ENCODE measurements around the gene YAP1. TPM values are rescaled to one million over a fixed set of nuclear protein-coding genes. Genes with fewer than 3 reads are reported as not detected.

Gene YAP1
- total RNA-seq, 4 donors from 2014 or later, result 130 to 203 (median 200) TPM

DNA sequence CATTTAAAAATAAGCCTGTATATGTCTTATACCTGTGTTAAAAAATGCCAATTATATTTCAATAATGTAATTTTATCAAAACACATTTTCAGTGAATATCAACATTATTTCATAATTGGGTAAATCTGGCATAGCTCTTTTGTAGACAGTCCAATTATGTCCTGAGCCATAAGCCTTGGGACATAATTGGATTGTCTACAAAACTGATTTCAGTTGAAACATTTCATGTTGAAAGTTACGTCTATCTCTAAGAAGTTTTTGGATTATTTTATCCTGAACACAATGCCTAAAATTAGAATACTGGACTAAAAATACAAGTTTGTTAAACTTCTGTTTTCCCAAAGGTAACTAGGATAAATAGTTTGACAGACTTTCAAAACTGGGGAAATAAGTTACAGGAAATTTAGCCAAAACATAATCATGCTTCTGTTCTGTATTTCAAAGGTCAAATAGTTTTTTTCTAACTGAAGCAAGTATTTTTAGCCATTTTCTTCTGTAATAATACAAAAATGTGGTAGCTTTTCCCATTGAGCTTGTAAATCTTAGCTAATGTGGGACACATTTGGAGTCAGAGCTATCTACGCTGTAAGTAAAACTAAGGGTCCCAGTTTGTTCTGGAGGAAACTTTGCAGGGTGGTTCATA lies 106.3 kb downstream of the YAP1 start:
- peaks cover 0 to 26% (median 0%) of the 10 kb centered on the region in 3 donors for H3K36me3 ChIP-seq
- peaks cover 0 to 50% (median 8%) of the 10 kb centered on the region in 4 donors for H3K4me1 ChIP-seq
- no peaks in the 10 kb centered on the region for H3K27me3 ChIP-seq
- peak; percentile 10 to 58 for TF ChIP-seq EP300 (IDR thresholded peaks at IDR 0.05)
- TF ChIP-seq POLR2A (IDR thresholded peaks at IDR 0.05), result no peak
- TF ChIP-seq, protein P1, sequence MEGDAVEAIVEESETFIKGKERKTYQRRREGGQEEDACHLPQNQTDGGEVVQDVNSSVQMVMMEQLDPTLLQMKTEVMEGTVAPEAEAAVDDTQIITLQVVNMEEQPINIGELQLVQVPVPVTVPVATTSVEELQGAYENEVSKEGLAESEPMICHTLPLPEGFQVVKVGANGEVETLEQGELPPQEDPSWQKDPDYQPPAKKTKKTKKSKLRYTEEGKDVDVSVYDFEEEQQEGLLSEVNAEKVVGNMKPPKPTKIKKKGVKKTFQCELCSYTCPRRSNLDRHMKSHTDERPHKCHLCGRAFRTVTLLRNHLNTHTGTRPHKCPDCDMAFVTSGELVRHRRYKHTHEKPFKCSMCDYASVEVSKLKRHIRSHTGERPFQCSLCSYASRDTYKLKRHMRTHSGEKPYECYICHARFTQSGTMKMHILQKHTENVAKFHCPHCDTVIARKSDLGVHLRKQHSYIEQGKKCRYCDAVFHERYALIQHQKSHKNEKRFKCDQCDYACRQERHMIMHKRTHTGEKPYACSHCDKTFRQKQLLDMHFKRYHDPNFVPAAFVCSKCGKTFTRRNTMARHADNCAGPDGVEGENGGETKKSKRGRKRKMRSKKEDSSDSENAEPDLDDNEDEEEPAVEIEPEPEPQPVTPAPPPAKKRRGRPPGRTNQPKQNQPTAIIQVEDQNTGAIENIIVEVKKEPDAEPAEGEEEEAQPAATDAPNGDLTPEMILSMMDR (IDR thresholded peaks at IDR 0.05), result no peak
- H3K27ac ChIP-seq, result peak overlapping the region; percentile 31 to 86 (median 58)
- no peak overlapping the region for H3K4me3 ChIP-seq
- WGBS, 2 donors, result 15 to 22% methylated on average over 2 of the region's 2 CpGs
- H3K9me3 ChIP-seq, result no peaks in the 10 kb centered on the region
- DNase-seq (ENCODE audit: low spot score in 2 of 2), result no peak

DNA sequence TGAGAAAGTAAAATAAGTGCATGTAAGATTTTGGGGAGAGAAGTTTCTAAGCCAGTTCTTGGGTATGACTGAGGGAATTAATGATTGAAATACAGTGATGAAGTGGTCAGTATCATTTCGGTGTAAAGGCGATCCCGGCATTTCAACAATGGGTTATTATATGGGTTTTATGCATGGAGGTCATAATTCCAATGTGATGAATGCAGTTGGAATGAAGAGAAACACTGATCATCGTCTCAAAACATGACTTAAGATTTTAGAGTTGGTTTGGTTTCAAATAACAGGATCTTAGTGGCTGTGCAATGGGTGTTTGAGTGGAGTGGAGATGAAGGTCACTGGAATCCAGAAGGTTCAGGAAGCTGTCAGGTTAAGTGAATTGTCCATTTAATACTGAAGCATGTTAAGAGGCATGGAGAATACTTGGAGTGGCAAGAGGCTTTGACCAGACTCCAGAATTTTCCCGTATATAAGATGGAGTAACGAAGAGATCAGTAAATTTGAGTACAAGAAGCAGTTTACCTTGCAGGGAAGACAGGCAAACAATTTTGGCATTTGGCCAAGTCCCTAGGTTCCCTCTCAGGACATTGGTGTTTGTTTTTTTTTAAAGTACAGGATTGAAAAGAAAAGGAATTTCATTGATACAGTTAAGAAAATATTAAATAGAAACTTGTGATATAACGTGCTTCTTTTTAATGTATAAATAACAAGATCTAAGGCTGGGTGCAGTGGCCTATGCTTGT lies 110.7 kb downstream of the YAP1 start:
- Histone ChIP-seq H3K9me3 (no peaks in the 10 kb centered on the region), H3K4me1 (peaks cover 0 to 39% (median 4%) of the 10 kb centered on the region in 4 donors), H3K27me3 (no peaks in the 10 kb centered on the region), H3K27ac (no peak overlapping the region), H3K36me3 (peaks cover 0 to 13% (median 0%) of the 10 kb centered on the region in 3 donors), H3K4me3 (no peak overlapping the region)
- no peak for DNase-seq (ENCODE audit: low spot score in 2 of 2)
- WGBS, 2 donors, result 68% methylated on average over 7 of the region's 7 CpGs
- TF ChIP-seq POLR2A (IDR thresholded peaks at IDR 0.05) (no peak), EP300 (IDR thresholded peaks at IDR 0.05) (no peak)
- TF ChIP-seq, protein P1 (IDR thresholded peaks at IDR 0.05), result no peak

- no peaks in the 10 kb centered on the region for H3K27me3 ChIP-seq
- no peaks in the 10 kb centered on the region for H3K9me3 ChIP-seq
- no peak overlapping the region for H3K4me3 ChIP-seq
- 28 to 47% methylated on average over 2 of the region's 2 CpGs for WGBS, 2 donors
- no peak for DNase-seq (ENCODE audit: low spot score in 2 of 2)
- no peak overlapping the region for H3K27ac ChIP-seq
- H3K36me3 ChIP-seq, result peaks cover 0 to 37% (median 0%) of the 10 kb centered on the region in 3 donors
- TF ChIP-seq EP300 (IDR thresholded peaks at IDR 0.05), result no peak
- no peak for TF ChIP-seq POLR2A (IDR thresholded peaks at IDR 0.05)
- TF ChIP-seq, protein P1 (IDR thresholded peaks at IDR 0.05), result no peak
- peaks cover 0 to 14% (median 3%) of the 10 kb centered on the region in 4 donors for H3K4me1 ChIP-seq
Observed at GRCh38 chr11:102223859-102224258, 113.6 kb downstream of the YAP1 start.

- Histone ChIP-seq H3K4me3 (no peak overlapping the region), H3K4me1 (peaks cover 0 to 8% (median 3%) of the 10 kb centered on the region in 4 donors), H3K27me3 (no peaks in the 10 kb centered on the region), H3K9me3 (no peaks in the 10 kb centered on the region), H3K36me3 (peaks cover 0 to 48% (median 0%) of the 10 kb centered on the region in 3 donors), H3K27ac (peak overlapping the region in 1 of 4 donors; percentile 33)
- 69 to 80% methylated on average over 4 of the region's 4 CpGs for WGBS, 2 donors
- no peak for DNase-seq (ENCODE audit: low spot score in 2 of 2)
- TF ChIP-seq POLR2A (IDR thresholded peaks at IDR 0.05) (no peak), EP300 (IDR thresholded peaks at IDR 0.05) (no peak)
- TF ChIP-seq, protein P1 (IDR thresholded peaks at IDR 0.05), result no peak
Observed at GRCh38 chr11:102225689-102226568, 115.7 kb downstream of the YAP1 start.
